ENCODE results near the gene MAP6D1.

Gene MAP6D1

GRCh38 chr3:183825456-183826161 is at the start of gene MAP6D1:
Gene MAP6D1 (minus strand): TSS chr3:183825577. CDS start chr3:183825547, 30 bp downstream.
- DNase-seq (ENCODE audit: low read depth), result peak; percentile 86
- peak within 1 kb of the TSS; percentile 55 for H3K4me3 ChIP-seq (ENCODE audit: low read depth, low read length)
- TF ChIP-seq MYC (IDR thresholded peaks at IDR 0.05; ENCODE audit: low read depth, low read length) (peak; percentile 56; the same call in 1 of the 2 replicates), CTCF (IDR thresholded peaks at IDR 0.05; ENCODE audit: low read depth, low read length) (peak; percentile 48), POLR2A (IDR thresholded peaks at IDR 0.05; ENCODE audit: extremely low read depth, insufficient read length) (peak; percentile 35), MAX (IDR thresholded peaks at IDR 0.05; ENCODE audit: low read depth, low read length) (peak; percentile 51; the same call in 1 of the 2 replicates)

- TF ChIP-seq CTCF (IDR thresholded peaks at IDR 0.05; ENCODE audit: low read depth, low read length) (no peak), MYC (IDR thresholded peaks at IDR 0.05; ENCODE audit: low read depth, low read length) (no peak), MAX (IDR thresholded peaks at IDR 0.05; ENCODE audit: low read depth, low read length) (no peak), POLR2A (IDR thresholded peaks at IDR 0.05; ENCODE audit: extremely low read depth, insufficient read length) (no peak)
- H3K4me3 ChIP-seq (ENCODE audit: low read depth, low read length), result no peak overlapping the region
- DNase-seq (ENCODE audit: low read depth), result no peak
Observed at GRCh38 chr3:183873914-183874313, 48.5 kb upstream of the MAP6D1 start.

GRCh38 chr3:183871541-183871940 is 46.2 kb upstream of the MAP6D1 start:
- H3K4me3 ChIP-seq (ENCODE audit: low read depth, low read length), result no peak overlapping the region
- no peak for DNase-seq (ENCODE audit: low read depth)
- TF ChIP-seq MAX (IDR thresholded peaks at IDR 0.05; ENCODE audit: low read depth, low read length) (no peak), POLR2A (IDR thresholded peaks at IDR 0.05; ENCODE audit: extremely low read depth, insufficient read length) (no peak), CTCF (IDR thresholded peaks at IDR 0.05; ENCODE audit: low read depth, low read length) (no peak)

- DNase-seq (ENCODE audit: low read depth), result no peak
- no peak for TF ChIP-seq MYC (IDR thresholded peaks at IDR 0.05; ENCODE audit: low read depth, low read length)
- no peak for TF ChIP-seq POLR2A (IDR thresholded peaks at IDR 0.05; ENCODE audit: extremely low read depth, insufficient read length)
- no peak for TF ChIP-seq MAX (IDR thresholded peaks at IDR 0.05; ENCODE audit: low read depth, low read length)
- TF ChIP-seq CTCF (IDR thresholded peaks at IDR 0.05; ENCODE audit: low read depth, low read length), result no peak
- H3K4me3 ChIP-seq (ENCODE audit: low read depth, low read length), result no peak overlapping the region
Observed at GRCh38 chr3:183870563-183870962, 45.2 kb upstream of the MAP6D1 start.

- peak; percentile 70 for DNase-seq (ENCODE audit: low read depth)
- no peak overlapping the region for H3K4me3 ChIP-seq (ENCODE audit: low read depth, low read length)
- TF ChIP-seq MAX (IDR thresholded peaks at IDR 0.05; ENCODE audit: low read depth, low read length), result no peak
- TF ChIP-seq MYC (IDR thresholded peaks at IDR 0.05; ENCODE audit: low read depth, low read length), result no peak
- TF ChIP-seq POLR2A (IDR thresholded peaks at IDR 0.05; ENCODE audit: extremely low read depth, insufficient read length), result no peak
- no peak for TF ChIP-seq CTCF (IDR thresholded peaks at IDR 0.05; ENCODE audit: low read depth, low read length)
Observed at GRCh38 chr3:183868796-183869195, 43.4 kb upstream of the MAP6D1 start.

Data from NB4 (cell line).